Nephron progenitor cell (in vitro differentiated cells): ENCODE data around the gene ERCC6L2.

Experiments used
- DNase-seq: peaks from one replicate; pipeline ENCODE4 v3.0.0; 2021
- H3K27ac Mint-ChIP-seq: 2 replicates; pipeline ENCODE4 v1.8.0; 2021; ENCODE audit warnings: mild to moderate bottlenecking, moderate library complexity, mixed read lengths
- H3K27me3 Mint-ChIP-seq: 2 replicates; pipeline ENCODE4 v1.8.0; 2021; ENCODE audit warnings: mild to moderate bottlenecking, low read depth, mixed read lengths; ENCODE audit not compliant: poor library complexity
- H3K36me3 Mint-ChIP-seq: 2 replicates; pipeline ENCODE4 v1.8.0; 2021; ENCODE audit warnings: low read depth, mixed read lengths
- H3K4me1 Mint-ChIP-seq: 2 replicates; pipeline ENCODE4 v1.8.0; 2021; ENCODE audit warnings: mixed read lengths
- H3K4me3 Mint-ChIP-seq: 2 replicates; pipeline ENCODE4 v1.8.0; 2021; ENCODE audit warnings: mild to moderate bottlenecking, moderate library complexity, mixed read lengths
- H3K9me3 Mint-ChIP-seq: 2 replicates; pipeline ENCODE4 v1.8.0; 2021; ENCODE audit warnings: mild to moderate bottlenecking, moderate library complexity, mixed read lengths
- CTCF ChIP-seq: fragments of 200-600 bp; sonication (generic); IDR thresholded peaks from 2 replicates; pipeline ENCODE4 v1.5.0; 2021; ENCODE audit warnings: antibody characterized with exemption

Gene ERCC6L2

GRCh38 chr9:95891067-95891671, 15.7 kb downstream of the ERCC6L2 start:
- H3K4me1 Mint-ChIP-seq, result no peaks in the 10 kb centered on the region
- peaks cover 27% of the 10 kb centered on the region for H3K9me3 Mint-ChIP-seq

GRCh38 chr9:95892690-95893089, 17.2 kb downstream of the ERCC6L2 start:
- peaks cover 64% of the 10 kb centered on the region for H3K36me3 Mint-ChIP-seq
- TF ChIP-seq CTCF, result no peak
- peaks cover 33% of the 10 kb centered on the region for H3K9me3 Mint-ChIP-seq
- no peak overlapping the region for H3K27ac Mint-ChIP-seq
- no peak for DNase-seq
- H3K4me3 Mint-ChIP-seq, result no peak overlapping the region
- no peaks in the 10 kb centered on the region for H3K4me1 Mint-ChIP-seq
- H3K27me3 Mint-ChIP-seq, result no peaks in the 10 kb centered on the region

More at GRCh38 chr9:95891067-95891671, 15.7 kb downstream of the ERCC6L2 start:
- H3K36me3 Mint-ChIP-seq, result peaks cover 65% of the 10 kb centered on the region
- H3K27me3 Mint-ChIP-seq, result no peaks in the 10 kb centered on the region
- H3K27ac Mint-ChIP-seq, result no peak overlapping the region
- no peak overlapping the region for H3K4me3 Mint-ChIP-seq
- TF ChIP-seq CTCF, result no peak
- DNase-seq, result no peak

- H3K9me3 Mint-ChIP-seq, result peaks cover 32% of the 10 kb centered on the region
- H3K36me3 Mint-ChIP-seq, result peaks cover 65% of the 10 kb centered on the region
- H3K4me3 Mint-ChIP-seq, result no peak overlapping the region
Measured at GRCh38 chr9:95896580-95896979, 21.1 kb downstream of the ERCC6L2 start.

GRCh38 chr9:95901506-95901905, 26.0 kb downstream of the ERCC6L2 start:
- Mint-ChIP-seq H3K4me1 (no peaks in the 10 kb centered on the region), H3K9me3 (peaks cover 3% of the 10 kb centered on the region), H3K27me3 (no peaks in the 10 kb centered on the region), H3K4me3 (no peak overlapping the region), H3K36me3 (peaks cover 46% of the 10 kb centered on the region), H3K27ac (no peak overlapping the region)
- TF ChIP-seq CTCF, result no peak
- DNase-seq, result no peak

More at GRCh38 chr9:95896580-95896979, 21.1 kb downstream of the ERCC6L2 start:
- Mint-ChIP-seq H3K27ac (no peak overlapping the region), H3K27me3 (no peaks in the 10 kb centered on the region), H3K4me1 (no peaks in the 10 kb centered on the region)
- no peak for TF ChIP-seq CTCF
- no peak for DNase-seq

GRCh38 chr9:95903398-95903797, 27.9 kb downstream of the ERCC6L2 start:
- peaks cover 9% of the 10 kb centered on the region for H3K4me1 Mint-ChIP-seq
- H3K9me3 Mint-ChIP-seq, result no peaks in the 10 kb centered on the region

More at GRCh38 chr9:95903398-95903797, 27.9 kb downstream of the ERCC6L2 start:
- TF ChIP-seq CTCF, result no peak
- peaks cover 44% of the 10 kb centered on the region for H3K36me3 Mint-ChIP-seq
- H3K27ac Mint-ChIP-seq, result no peak overlapping the region
- DNase-seq, result no peak
- no peak overlapping the region for H3K4me3 Mint-ChIP-seq
- no peaks in the 10 kb centered on the region for H3K27me3 Mint-ChIP-seq
